ENCODE data around the gene BARD1.

- no peak for TF ChIP-seq CTCF (IDR thresholded peaks at IDR 0.05)
- no peak for TF ChIP-seq POLR2A (IDR thresholded peaks at IDR 0.05)
These were observed 46.7 kb upstream of the BARD1 start for GRCh38 chr2:214856137-214856536.
